Nephron (organoid): ENCODE measurements around the gene LUZP1.
"Not testable (repeated sequence)": the region's sequence is repeated elsewhere in the genome, so short reads cannot be mapped to it uniquely, and the experiment has no call there.

ENCODE experiments used
- H3K27ac Mint-ChIP-seq, 3 experiments: 2 replicates each; pipeline ENCODE4 v1.8.0; 2020; ENCODE audit warnings: mixed read lengths in 3 of 3, mild to moderate bottlenecking in 2 of 3, moderate library complexity in 1 of 3
- H3K27me3 Mint-ChIP-seq: 2 replicates; pipeline ENCODE4 v1.8.0; 2021; ENCODE audit warnings: low read depth, mild to moderate bottlenecking, moderate library complexity, mixed read lengths
- H3K36me3 Mint-ChIP-seq: 2 replicates; pipeline ENCODE4 v1.8.0; 2020; ENCODE audit warnings: low read depth, mixed read lengths
- H3K4me1 Mint-ChIP-seq: 2 replicates; pipeline ENCODE4 v1.8.0; 2020; ENCODE audit warnings: mixed read lengths
- H3K4me3 Mint-ChIP-seq, 3 experiments: 2 replicates each; pipeline ENCODE4 v1.8.0; 2020; ENCODE audit warnings: mild to moderate bottlenecking in 3 of 3, mixed read lengths in 3 of 3, moderate library complexity in 2 of 3
- H3K9me3 Mint-ChIP-seq: 2 replicates; pipeline ENCODE4 v1.8.0; 2020; ENCODE audit warnings: mixed read lengths
- TF ChIP-seq, protein P1 (sequence below), 3 experiments: fragments of 200-600 bp; sonication (generic); IDR thresholded peaks; one replicate each; pipeline ENCODE4 v1.5.0; 2021; ENCODE audit warnings: antibody characterized with exemption in 3 of 3; ENCODE audit not compliant: unreplicated experiment in 3 of 3

LUZP1 gene

DNA sequence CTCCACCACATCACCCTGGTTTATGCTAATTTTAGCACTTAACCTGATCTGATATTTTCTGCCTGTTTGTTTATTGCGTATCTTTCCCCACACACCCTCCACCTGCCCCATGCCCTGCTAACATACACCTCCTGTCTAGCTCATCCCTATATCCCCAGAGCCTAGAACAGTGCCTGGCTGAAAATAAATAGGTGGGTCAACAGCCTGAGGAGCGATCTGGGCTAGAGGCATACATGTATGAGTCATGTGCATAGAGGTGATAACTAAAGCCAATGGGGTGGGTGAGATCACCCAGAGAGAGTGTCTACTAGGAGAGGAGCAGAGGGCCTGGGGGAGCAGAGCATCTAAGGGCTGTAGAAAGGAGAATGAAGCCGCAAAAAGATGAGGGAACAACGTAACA, 46.0 kb upstream of the LUZP1 start:
- Mint-ChIP-seq H3K4me3 (peak overlapping the region; percentile 6 to 60 (median 31)), H3K4me1 (peaks cover 10% of the 10 kb centered on the region), H3K9me3 (peaks cover 2% of the 10 kb centered on the region), H3K27me3 (peaks cover 79% of the 10 kb centered on the region), H3K36me3 (no peaks in the 10 kb centered on the region), H3K27ac (no peak overlapping the region)
- TF ChIP-seq, protein P1, sequence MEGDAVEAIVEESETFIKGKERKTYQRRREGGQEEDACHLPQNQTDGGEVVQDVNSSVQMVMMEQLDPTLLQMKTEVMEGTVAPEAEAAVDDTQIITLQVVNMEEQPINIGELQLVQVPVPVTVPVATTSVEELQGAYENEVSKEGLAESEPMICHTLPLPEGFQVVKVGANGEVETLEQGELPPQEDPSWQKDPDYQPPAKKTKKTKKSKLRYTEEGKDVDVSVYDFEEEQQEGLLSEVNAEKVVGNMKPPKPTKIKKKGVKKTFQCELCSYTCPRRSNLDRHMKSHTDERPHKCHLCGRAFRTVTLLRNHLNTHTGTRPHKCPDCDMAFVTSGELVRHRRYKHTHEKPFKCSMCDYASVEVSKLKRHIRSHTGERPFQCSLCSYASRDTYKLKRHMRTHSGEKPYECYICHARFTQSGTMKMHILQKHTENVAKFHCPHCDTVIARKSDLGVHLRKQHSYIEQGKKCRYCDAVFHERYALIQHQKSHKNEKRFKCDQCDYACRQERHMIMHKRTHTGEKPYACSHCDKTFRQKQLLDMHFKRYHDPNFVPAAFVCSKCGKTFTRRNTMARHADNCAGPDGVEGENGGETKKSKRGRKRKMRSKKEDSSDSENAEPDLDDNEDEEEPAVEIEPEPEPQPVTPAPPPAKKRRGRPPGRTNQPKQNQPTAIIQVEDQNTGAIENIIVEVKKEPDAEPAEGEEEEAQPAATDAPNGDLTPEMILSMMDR (IDR thresholded peaks at IDR 0.05; ENCODE audit: unreplicated experiment in 3 of 3): no peak

DNA sequence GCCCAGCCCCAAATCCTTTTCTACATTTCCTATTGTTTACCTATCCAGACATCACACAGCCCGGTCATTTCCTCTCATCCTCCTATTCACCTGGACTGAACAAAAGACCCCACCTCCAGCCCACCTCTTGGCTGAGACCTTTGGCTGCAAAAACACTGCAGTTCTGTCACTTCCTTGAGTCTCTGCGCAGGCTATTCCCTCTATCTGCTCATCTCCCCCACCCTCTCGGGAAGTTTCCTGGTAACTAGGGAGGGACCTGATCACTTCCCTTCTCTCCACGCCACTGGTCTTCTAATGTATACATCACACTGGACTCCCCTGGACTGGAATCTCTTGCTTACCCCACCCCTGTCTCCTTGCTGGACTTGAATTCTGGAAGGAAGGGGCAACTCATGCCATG, 43.3 kb upstream of the LUZP1 start:
- TF ChIP-seq, protein P1 (IDR thresholded peaks at IDR 0.05; ENCODE audit: unreplicated experiment in 3 of 3): no peak
- Mint-ChIP-seq H3K36me3 (no peaks in the 10 kb centered on the region), H3K4me1 (peaks cover 3% of the 10 kb centered on the region), H3K27ac (no peak overlapping the region), H3K4me3 (no peak overlapping the region), H3K9me3 (no peaks in the 10 kb centered on the region), H3K27me3 (peaks cover 60% of the 10 kb centered on the region)

GRCh38 chr1:23210963-23211362, 42.3 kb upstream of the LUZP1 start:
- Mint-ChIP-seq H3K36me3 (no peaks in the 10 kb centered on the region), H3K9me3 (no peaks in the 10 kb centered on the region), H3K4me1 (peaks cover 3% of the 10 kb centered on the region), H3K27me3 (peaks cover 58% of the 10 kb centered on the region), H3K27ac (no peak overlapping the region), H3K4me3 (no peak overlapping the region)
- TF ChIP-seq, protein P1 (IDR thresholded peaks at IDR 0.05; ENCODE audit: unreplicated experiment in 3 of 3): no peak

DNA sequence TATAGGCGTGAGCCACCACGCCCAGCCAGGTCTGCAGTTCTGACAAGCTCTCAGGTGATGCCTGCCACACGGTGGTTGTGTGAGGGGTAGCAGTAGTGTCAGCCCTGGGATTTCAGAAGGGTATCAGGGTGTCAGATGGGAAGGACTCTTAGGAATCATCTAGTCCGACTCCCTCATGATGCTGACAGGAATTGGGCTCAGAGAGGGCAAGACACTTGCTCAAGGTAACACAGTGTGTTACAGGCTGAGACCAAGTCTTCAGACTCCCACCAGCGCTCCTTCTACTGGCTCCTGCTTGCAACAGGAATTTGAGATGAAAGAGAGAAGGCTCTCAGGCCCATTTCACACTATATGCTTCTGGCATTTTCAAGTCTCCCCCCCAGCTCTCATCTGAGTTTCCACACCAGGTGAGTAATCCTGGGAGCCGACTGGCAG, 41.7 kb upstream of the LUZP1 start:
- no peak overlapping the region for H3K27ac Mint-ChIP-seq
- peaks cover 3% of the 10 kb centered on the region for H3K4me1 Mint-ChIP-seq
- TF ChIP-seq, protein P1 (IDR thresholded peaks at IDR 0.05; ENCODE audit: unreplicated experiment in 3 of 3): no peak
- H3K36me3 Mint-ChIP-seq: no peaks in the 10 kb centered on the region
- H3K4me3 Mint-ChIP-seq: no peak overlapping the region
- no peaks in the 10 kb centered on the region for H3K9me3 Mint-ChIP-seq
- H3K27me3 Mint-ChIP-seq: peaks cover 56% of the 10 kb centered on the region

DNA sequence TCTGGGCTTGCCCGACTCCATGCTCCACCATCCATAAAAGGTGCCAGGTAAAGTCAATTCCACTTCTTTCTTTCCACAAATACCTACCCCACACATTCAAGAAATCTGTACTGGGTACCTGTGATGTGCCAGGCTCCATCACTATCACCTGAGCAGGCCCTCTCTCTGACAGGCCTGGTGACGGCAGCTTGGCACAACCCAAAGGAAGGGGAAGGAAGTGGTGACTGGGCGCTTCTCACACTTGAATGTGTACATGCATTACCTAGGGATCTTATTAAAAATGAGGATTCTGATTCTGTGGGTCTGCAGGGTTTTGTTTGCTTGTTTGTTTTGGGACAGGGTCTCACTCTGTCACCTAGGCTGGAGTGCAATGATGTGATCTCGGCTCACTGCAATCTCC, 41.1 kb upstream of the LUZP1 start:
- TF ChIP-seq, protein P1 (IDR thresholded peaks at IDR 0.05; ENCODE audit: unreplicated experiment in 3 of 3): no peak
- H3K36me3 Mint-ChIP-seq: no peaks in the 10 kb centered on the region
- no peak overlapping the region for H3K4me3 Mint-ChIP-seq
- peaks cover 1% of the 10 kb centered on the region for H3K4me1 Mint-ChIP-seq
- no peaks in the 10 kb centered on the region for H3K9me3 Mint-ChIP-seq
- H3K27ac Mint-ChIP-seq: no peak overlapping the region
- H3K27me3 Mint-ChIP-seq: peaks cover 50% of the 10 kb centered on the region

GRCh38 chr1:23208527-23208926, 39.9 kb upstream of the LUZP1 start:
- no peaks in the 10 kb centered on the region for H3K9me3 Mint-ChIP-seq
- H3K27me3 Mint-ChIP-seq: peaks cover 39% of the 10 kb centered on the region
- no peak overlapping the region for H3K4me3 Mint-ChIP-seq
- H3K27ac Mint-ChIP-seq: no peak overlapping the region
- no peaks in the 10 kb centered on the region for H3K4me1 Mint-ChIP-seq
- no peaks in the 10 kb centered on the region for H3K36me3 Mint-ChIP-seq
- TF ChIP-seq, protein P1 (IDR thresholded peaks at IDR 0.05; ENCODE audit: unreplicated experiment in 3 of 3): no peak

DNA sequence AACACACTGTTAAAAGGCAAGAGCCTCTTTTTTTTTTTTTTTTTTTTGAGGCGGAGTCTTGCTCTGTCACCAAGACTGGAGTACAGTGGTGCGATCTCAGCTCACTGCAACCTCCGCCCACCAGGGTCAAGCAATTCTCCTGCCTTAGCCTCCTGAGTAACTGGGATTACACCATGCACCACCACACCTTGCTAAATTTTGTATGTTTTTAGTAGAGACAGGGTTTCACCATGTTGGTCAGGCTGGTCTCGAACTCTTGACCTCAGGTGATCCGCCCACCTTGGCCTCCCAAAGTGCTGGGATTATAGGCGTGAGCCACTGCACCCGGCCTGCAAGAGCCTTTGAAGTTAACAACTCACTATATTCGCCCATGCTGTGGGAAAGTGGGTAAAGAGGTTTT, 39.1 kb upstream of the LUZP1 start:
- not testable (repeated sequence) for H3K4me1 Mint-ChIP-seq, H3K9me3 Mint-ChIP-seq, H3K27ac Mint-ChIP-seq, H3K36me3 Mint-ChIP-seq, H3K4me3 Mint-ChIP-seq
- H3K27me3 Mint-ChIP-seq: peaks cover 32% of the 10 kb centered on the region
